Fibroblast of villous mesenchyme (primary cell): Measurements from ENCODE around the gene CIBAR2. TPM values are rescaled to one million over a fixed set of nuclear protein-coding genes. Genes with fewer than 3 reads are reported as not detected.

Experiments used
- DNase-seq: peaks from one replicate; pipeline ENCODE4 v3.0.0-alpha.2; 2010; ENCODE audit warnings: low read depth
- H3K4me3 ChIP-seq: 2 replicates; pipeline ENCODE4 v1.5.1; 2011; ENCODE audit warnings: low read depth, mild to moderate bottlenecking, low read length
- total RNA-seq: library from RNA; depleted of rRNA; stranded (reverse); fragments of >200 nt; gene quantifications from 2 replicates; pipeline ENCODE4 v1.2.3, GENCODE V29; 2012
- TF ChIP-seq, protein P1 (sequence below): IDR thresholded peaks from 2 replicates; pipeline ENCODE4 v1.5.1; 2012; ENCODE audit warnings: low read depth, mild to moderate bottlenecking, low read length; ENCODE audit not compliant: insufficient read depth

The CIBAR2 gene
- total RNA-seq, 1 donor: not detected

DNA sequence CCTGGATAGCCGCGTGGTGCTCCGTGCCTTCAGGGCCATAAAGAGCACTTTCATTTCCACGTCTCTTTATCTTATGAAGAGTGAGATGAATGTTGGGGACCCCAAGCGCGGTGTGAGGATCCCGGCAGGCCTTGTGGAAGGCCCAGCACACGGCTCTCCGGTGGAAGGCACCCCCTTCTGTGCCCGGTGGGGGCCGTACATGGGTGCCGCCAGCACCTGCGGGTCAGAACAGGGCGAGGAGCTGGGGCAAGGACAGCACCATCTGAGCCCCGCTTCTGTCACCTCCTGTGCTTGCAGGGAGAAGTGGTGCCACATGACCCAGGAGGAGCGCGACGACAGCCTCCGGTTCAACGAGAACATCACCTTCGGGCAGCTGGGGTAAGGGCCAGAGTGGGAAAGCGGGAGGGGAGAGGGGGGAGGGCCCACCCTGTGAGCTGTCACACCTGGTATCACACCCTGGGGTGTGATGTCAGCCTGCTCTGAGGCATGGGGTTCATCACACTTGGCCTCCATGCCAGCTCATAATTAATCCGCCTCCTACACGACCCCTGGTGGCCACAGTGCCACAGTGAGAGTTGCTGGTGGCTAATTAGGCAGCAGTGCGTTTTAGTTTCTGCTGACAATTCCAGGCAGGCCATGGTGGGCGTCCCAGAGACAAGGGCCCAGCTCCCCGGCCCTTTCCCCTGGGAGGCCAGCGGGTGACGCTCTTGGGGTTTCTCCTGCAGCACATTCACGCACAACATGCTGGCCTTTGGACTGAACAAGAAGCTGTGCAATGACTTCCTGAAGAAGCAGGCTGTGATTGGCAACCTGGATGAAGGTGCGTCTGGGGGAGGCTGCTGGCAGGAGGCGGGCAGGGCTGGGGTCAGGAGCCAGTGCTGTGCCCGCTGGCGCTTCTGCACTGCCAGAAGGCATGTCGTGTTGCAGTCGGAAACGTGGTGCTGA lies 25.7 kb downstream of the CIBAR2 start:
- TF ChIP-seq, protein P1, sequence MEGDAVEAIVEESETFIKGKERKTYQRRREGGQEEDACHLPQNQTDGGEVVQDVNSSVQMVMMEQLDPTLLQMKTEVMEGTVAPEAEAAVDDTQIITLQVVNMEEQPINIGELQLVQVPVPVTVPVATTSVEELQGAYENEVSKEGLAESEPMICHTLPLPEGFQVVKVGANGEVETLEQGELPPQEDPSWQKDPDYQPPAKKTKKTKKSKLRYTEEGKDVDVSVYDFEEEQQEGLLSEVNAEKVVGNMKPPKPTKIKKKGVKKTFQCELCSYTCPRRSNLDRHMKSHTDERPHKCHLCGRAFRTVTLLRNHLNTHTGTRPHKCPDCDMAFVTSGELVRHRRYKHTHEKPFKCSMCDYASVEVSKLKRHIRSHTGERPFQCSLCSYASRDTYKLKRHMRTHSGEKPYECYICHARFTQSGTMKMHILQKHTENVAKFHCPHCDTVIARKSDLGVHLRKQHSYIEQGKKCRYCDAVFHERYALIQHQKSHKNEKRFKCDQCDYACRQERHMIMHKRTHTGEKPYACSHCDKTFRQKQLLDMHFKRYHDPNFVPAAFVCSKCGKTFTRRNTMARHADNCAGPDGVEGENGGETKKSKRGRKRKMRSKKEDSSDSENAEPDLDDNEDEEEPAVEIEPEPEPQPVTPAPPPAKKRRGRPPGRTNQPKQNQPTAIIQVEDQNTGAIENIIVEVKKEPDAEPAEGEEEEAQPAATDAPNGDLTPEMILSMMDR: peak; percentile 74
- peak; percentile 50 for DNase-seq
- no peak overlapping the region for H3K4me3 ChIP-seq

DNA sequence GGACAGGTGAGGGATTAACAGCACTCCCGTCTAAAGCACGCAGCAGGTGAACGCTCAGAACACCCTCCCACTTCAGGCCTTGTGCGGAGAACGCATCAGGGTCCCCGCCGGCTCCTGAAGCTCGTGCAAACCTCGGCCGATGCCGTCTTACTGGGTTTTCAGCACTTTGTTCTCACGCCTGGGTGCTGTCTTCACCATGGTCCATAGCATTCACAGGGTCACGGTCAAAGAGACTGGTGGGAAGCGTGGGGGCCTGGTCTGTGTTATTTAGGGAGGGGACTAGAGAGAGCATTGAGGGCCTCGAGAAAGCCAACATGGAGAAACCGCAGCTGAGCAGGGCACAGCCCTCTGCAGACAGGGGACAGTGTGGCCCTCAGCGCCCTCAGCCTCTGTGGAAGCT lies 26.6 kb downstream of the CIBAR2 start:
- DNase-seq: no peak
- H3K4me3 ChIP-seq: no peak overlapping the region
- TF ChIP-seq, protein P1: no peak

DNA sequence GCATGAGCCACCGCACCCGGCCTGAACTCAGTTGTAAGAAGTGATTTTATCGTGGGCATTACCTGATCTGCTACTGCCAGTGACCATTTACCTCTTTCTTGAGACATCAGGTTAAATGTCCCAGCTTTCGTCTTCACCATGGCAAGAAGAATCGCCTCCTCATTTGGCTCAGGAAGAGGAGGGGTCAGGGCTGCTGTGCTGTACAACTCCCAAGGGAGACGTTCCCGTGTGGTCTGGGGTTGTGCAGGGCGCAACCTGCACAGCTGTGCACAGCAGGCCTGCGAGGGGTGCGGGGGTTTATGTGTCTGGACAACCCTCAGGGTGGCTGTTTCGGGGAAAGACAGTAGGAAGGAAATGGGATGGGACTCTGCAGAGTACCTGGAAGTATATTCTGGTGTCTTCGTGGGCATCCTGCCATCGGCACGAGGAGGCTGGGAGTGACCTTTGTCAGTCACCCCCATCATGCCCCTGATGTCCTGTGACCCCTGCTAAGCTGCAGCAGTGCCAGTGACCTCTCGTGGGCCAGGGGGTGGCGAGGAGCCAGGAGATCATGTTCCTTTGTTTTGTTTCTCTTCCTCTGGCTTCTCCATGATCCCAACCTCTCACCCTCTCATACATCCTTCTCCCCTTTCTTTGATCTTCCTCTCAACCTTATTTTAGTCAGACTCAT lies 27.3 kb downstream of the CIBAR2 start:
- H3K4me3 ChIP-seq: no peak overlapping the region
- TF ChIP-seq, protein P1: no peak
- no peak for DNase-seq

DNA sequence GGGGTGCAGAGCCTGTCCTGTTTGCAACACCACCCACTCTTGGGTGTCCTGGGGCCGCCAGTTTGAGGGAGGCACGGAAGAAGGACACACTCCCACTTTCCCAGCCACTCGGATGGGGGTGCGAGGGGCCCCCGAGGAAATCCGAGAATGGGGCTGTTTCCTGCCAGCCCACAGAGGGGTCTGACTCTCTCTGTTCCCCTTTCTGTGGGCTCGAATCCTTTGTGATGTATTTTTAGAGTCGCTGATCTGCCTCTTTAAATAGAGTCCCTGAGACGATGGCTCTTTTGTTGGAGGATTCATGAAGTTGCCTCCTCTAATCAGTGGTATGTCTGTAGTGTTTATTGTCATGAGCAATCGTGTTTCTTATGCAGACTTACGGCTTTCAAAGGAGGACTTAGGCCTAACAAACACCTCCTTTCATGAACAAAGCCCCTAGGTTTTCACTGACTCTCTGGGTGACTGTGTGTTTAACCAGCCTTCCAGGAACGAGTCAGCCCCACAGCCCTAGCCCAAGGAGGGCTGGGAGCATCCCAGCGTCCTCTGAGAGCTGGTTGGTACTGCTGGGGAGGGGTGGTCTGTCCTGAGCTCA lies 29.1 kb downstream of the CIBAR2 start:
- TF ChIP-seq, protein P1: no peak
- DNase-seq: no peak
- H3K4me3 ChIP-seq: no peak overlapping the region

DNA sequence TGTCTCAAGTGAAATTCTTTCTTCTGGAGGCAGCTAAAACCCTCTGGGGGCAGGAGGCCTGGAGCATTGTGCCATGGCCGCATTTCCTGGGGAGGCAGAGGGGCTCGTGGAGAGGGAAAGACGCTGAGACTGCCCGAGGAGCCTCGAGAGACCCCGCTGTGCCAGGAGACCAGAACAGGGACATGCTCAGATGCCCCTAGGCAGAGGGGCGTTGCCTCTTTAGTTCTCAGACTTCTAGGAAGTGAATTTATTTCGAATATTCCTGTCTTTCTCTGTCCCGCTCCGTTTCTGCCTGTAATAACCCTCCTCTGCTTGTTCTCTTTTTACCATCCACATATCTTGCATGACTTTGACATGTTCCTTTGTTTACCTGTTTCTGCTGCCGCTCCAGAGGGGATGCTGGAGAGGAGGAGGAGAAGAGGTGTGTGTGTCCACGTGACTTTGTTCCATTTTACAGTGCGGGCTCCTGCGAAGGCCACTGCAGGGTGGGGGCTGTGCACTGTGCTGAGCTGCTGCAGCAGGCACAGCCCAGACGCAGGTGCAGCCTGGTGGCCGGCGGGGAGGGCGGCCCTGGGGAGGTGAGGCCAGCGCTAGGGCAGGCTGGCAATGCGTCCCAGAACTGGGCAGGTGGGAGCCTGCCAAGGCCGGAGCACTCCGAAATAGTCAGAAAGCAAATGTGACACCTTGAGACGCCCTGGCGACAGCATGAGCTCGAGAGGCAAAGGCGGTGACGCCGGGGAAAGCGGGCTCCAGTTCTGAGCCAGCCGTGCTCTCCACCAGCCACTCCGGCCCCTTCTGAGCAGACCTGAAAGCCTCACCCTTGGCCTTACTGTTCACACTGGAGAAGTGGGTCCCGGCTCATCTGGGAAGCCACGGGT lies 29.9 kb downstream of the CIBAR2 start:
- DNase-seq: no peak
- TF ChIP-seq, protein P1: no peak

DNA sequence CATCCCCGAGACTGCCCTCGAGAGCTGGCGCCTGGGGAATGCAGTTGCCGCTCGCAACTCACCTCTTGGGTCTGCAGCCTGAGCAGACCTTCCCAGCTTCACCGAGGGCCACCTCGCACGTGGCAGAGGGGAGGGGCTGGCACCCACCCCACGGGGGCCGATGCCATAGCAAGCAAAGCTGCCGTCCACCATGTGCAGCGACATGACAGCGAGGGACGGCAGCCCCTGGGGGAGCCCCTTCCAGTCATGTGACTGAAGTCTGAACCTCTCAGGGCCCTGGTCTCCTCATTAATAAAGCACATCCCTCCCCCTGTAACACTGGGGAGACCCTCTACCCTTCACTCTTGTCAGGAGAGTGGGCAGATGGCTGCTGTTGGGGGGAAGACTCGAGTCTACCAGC lies 30.5 kb downstream of the CIBAR2 start:
- no peak for DNase-seq
- TF ChIP-seq, protein P1: no peak
- H3K4me3 ChIP-seq: no peak overlapping the region

More for the DNA sequence above, 29.9 kb downstream of the CIBAR2 start:
- H3K4me3 ChIP-seq: no peak overlapping the region
